HepG2 (cell line): ENCODE measurements around the gene MAN1A2. TPM values are rescaled to one million over a fixed set of nuclear protein-coding genes. Genes with fewer than 3 reads are reported as not detected.

ENCODE experiments used
- CTCF ChIP-seq: sonication (generic); formaldehyde crosslinking; IDR thresholded peaks from 2 replicates; pipeline ENCODE4 v1.5.0; 2020; ENCODE audit warnings: mild to moderate bottlenecking, missing genetic modification reagents, moderate library complexity
- DZIP1 ChIP-seq: sonication (generic); formaldehyde crosslinking; IDR thresholded peaks from 2 replicates; pipeline ENCODE4 v1.5.0; 2020; ENCODE audit warnings: mild to moderate bottlenecking, missing genetic modification reagents
- EP300 ChIP-seq, 3 experiments: sonication (generic) in 1 of 3; formaldehyde crosslinking in 1 of 3; IDR thresholded peaks; 2 replicates each; pipeline versions ENCODE4 v1.5.1 to v1.6.1; 2011 to 2020; ENCODE audit warnings: low read depth in 2 of 3, low read length in 2 of 3, borderline replicate concordance in 1 of 3, improper control_type of control experiment in 1 of 3, mild to moderate bottlenecking in 1 of 3, missing genetic modification reagents in 1 of 3, moderate library complexity in 1 of 3
- HNRNPK ChIP-seq: fragments of 200-400 bp; formaldehyde crosslinking; IDR thresholded peaks from 2 replicates; pipeline ENCODE4 v1.6.1; 2018; ENCODE audit warnings: low read length, low read depth, moderate library complexity, mild to moderate bottlenecking; ENCODE audit not compliant: poor library complexity, severe bottlenecking
- KLF13 ChIP-seq: sonication (generic); formaldehyde crosslinking; IDR thresholded peaks from 2 replicates; pipeline ENCODE4 v1.4.0; 2020; ENCODE audit warnings: mild to moderate bottlenecking, missing genetic modification reagents
- MAFF ChIP-seq: IDR thresholded peaks from 2 replicates; pipeline ENCODE4 v1.6.1; 2011; ENCODE audit warnings: low read depth, low read length, improper control_type of control experiment
- MLX ChIP-seq: IDR thresholded peaks from 2 replicates; pipeline ENCODE4 v1.6.1; 2016
- NR1H2 ChIP-seq: sonication (generic); formaldehyde crosslinking; IDR thresholded peaks from 2 replicates; pipeline ENCODE4 v1.8.1; 2022; ENCODE audit warnings: low read depth, missing genetic modification reagents, borderline replicate concordance
- PITX1 ChIP-seq: sonication (generic); formaldehyde crosslinking; IDR thresholded peaks from 2 replicates; pipeline ENCODE4 v1.5.1; 2020; ENCODE audit warnings: mild to moderate bottlenecking, missing genetic modification reagents
- PRMT3 ChIP-seq: sonication (generic); formaldehyde crosslinking; IDR thresholded peaks from 2 replicates; pipeline ENCODE4 v1.8.1; 2022; ENCODE audit warnings: low read depth, mild to moderate bottlenecking, moderate library complexity, missing genetic modification reagents, borderline replicate concordance
- RCOR2 ChIP-seq: IDR thresholded peaks from 2 replicates; pipeline ENCODE4 v1.6.1; 2016; ENCODE audit warnings: missing biosample characterization, missing genetic modification reagents
- SAFB2 ChIP-seq: sonication (generic); formaldehyde crosslinking; IDR thresholded peaks from 2 replicates; pipeline ENCODE4 v1.5.1; 2020; ENCODE audit warnings: missing genetic modification reagents, low read depth, mild to moderate bottlenecking, borderline replicate concordance
- SMAD1 ChIP-seq: sonication (generic); formaldehyde crosslinking; IDR thresholded peaks from 2 replicates; pipeline ENCODE4 v1.4.0; 2020; ENCODE audit warnings: missing genetic modification reagents, low read depth, mild to moderate bottlenecking, borderline replicate concordance
- SMAD3 ChIP-seq: sonication (generic); formaldehyde crosslinking; IDR thresholded peaks from 2 replicates; pipeline ENCODE4 v1.4.0; 2020; ENCODE audit warnings: missing genetic modification reagents
- SMARCC2 ChIP-seq: fragments of 450-650 bp; IDR thresholded peaks from 2 replicates; pipeline ENCODE4 v1.6.1; 2017; ENCODE audit warnings: antibody characterized with exemption, mild to moderate bottlenecking
- SNAPC5 ChIP-seq: sonication (generic); formaldehyde crosslinking; IDR thresholded peaks from 2 replicates; pipeline ENCODE4 v1.8.1; 2023; ENCODE audit warnings: mild to moderate bottlenecking, missing genetic modification reagents, borderline replicate concordance
- UBTF ChIP-seq: sonication (generic); formaldehyde crosslinking; IDR thresholded peaks from 2 replicates; pipeline ENCODE4 v1.4.0; 2020; ENCODE audit warnings: mild to moderate bottlenecking, missing genetic modification reagents
- ZNF350 ChIP-seq: sonication (generic); formaldehyde crosslinking; IDR thresholded peaks from 2 replicates; pipeline ENCODE4 v1.4.0; 2020; ENCODE audit warnings: mild to moderate bottlenecking, low read depth, missing genetic modification reagents, borderline replicate concordance
- ZNF558 ChIP-seq: sonication (generic); formaldehyde crosslinking; IDR thresholded peaks from 2 replicates; pipeline ENCODE4 v1.9.0; 2022; ENCODE audit warnings: mild to moderate bottlenecking, missing genetic modification reagents, borderline replicate concordance
- ZNF562 ChIP-seq: sonication (generic); formaldehyde crosslinking; IDR thresholded peaks from 2 replicates; pipeline ENCODE4 v1.8.0; 2022; ENCODE audit warnings: missing genetic modification reagents, borderline replicate concordance
- ZNF564 ChIP-seq: sonication (generic); formaldehyde crosslinking; IDR thresholded peaks from 2 replicates; pipeline ENCODE4 v1.8.1; 2023; ENCODE audit warnings: mild to moderate bottlenecking, missing genetic modification reagents
- ZNF616 ChIP-seq: sonication (generic); formaldehyde crosslinking; IDR thresholded peaks from 2 replicates; pipeline ENCODE4 v1.5.0; 2020; ENCODE audit warnings: low read depth, mild to moderate bottlenecking, missing genetic modification reagents
- ZSCAN29 ChIP-seq: sonication (generic); formaldehyde crosslinking; conservative IDR thresholded peaks from 2 replicates; pipeline ENCODE4 v1.4.0; 2020; ENCODE audit warnings: mild to moderate bottlenecking, missing genetic modification reagents
- polyA plus RNA-seq, 8 experiments: library from polyadenylated mRNA; depleted of rRNA in 3 of 8; stranded (reverse) in 7 of 8; unstranded in 1 of 8; fragments of >200 nt; fragmentation: Illumina TruSeq in 4 of 8; extraction: Trizol in 4 of 8; gene quantifications; 2 replicates each; pipeline versions ENCODE4 v1.2.1 to v1.2.3, GENCODE V29; 2011 to 2016; ENCODE audit warnings: low read depth in 4 of 8, missing spikeins in 1 of 8, mixed read lengths in 1 of 8; ENCODE audit not compliant: insufficient read depth in 1 of 8
- total RNA-seq, 5 experiments: library from RNA; depleted of rRNA; stranded (reverse); fragments of >200 nt; fragmentation: Illumina TruSeq; extraction: Trizol; gene quantifications; 2 replicates each; pipeline ENCODE4 v1.2.3, GENCODE V29; 2016; ENCODE audit warnings: low read depth in 1 of 5

Gene MAN1A2
- total and polyA plus RNA-seq, 2 of the 13 experiments (the other 11 are each of a cell fraction or from before 2014, with no cell fraction given), result 8.0 to 19.9 TPM

- TF ChIP-seq PRMT3 (CRISPR knock-in tag) (no peak), HNRNPK (peak; percentile 76), SMARCC2 (no peak), ZNF562 (CRISPR knock-in tag) (no peak), CTCF (CRISPR knock-in tag) (peak; percentile 71), SMAD1 (CRISPR knock-in tag) (no peak), MLX (no peak), NR1H2 (CRISPR knock-in tag) (no peak), KLF13 (CRISPR knock-in tag) (no peak), ZSCAN29 (no peak), ZNF564 (CRISPR knock-in tag) (no peak), MAFF (peak; percentile 51), DZIP1 (CRISPR knock-in tag) (no peak), ZNF616 (no peak), RCOR2 (CRISPR knock-in tag) (no peak), ZNF558 (CRISPR knock-in tag) (no peak), SAFB2 (CRISPR knock-in tag) (no peak), SMAD3 (no peak), EP300 (IDR thresholded peaks at IDR 0.05; ENCODE audit: low read depth in 2 of 2, low read length in 2 of 2) (no peak), EP300 (CRISPR knock-in tag; IDR thresholded peaks at IDR 0.05; ENCODE audit: borderline replicate concordance) (no peak), PITX1 (CRISPR knock-in tag) (no peak), ZNF350 (CRISPR knock-in tag) (no peak), SNAPC5 (CRISPR knock-in tag) (no peak), UBTF (no peak)
Observed at GRCh38 chr1:117534995-117535467, 167.8 kb downstream of the MAN1A2 start (continued).
